Kidney (tissue), 14 donors: ENCODE results near the gene ASPG. TPM values are rescaled to one million over a fixed set of nuclear protein-coding genes. Genes with fewer than 3 reads are reported as not detected.

Source experiments
- DNase-seq, 5 donors: peaks; one replicate each; pipeline ENCODE4 v3.0.0-alpha.2; 2013 to 2020
- FAIRE-seq: peaks from 2 replicates; lab custom pipeline; 2012; peaks lifted over from hg19 to GRCh38; lab: Jason Lieb, UNC
- H3K27ac ChIP-seq, 2 donors: one replicate each; pipeline ENCODE4 v1.7.0; 2013; ENCODE audit warnings: low read depth in 2 of 2, low read length in 2 of 2, inconsistent platforms in 1 of 2
- H3K27me3 ChIP-seq: one replicate; pipeline ENCODE4 v1.7.1; 2013; ENCODE audit warnings: low read length, inconsistent platforms; ENCODE audit not compliant: control insufficient read depth, insufficient read depth
- H3K36me3 ChIP-seq, 3 donors: one replicate each; pipeline versions ENCODE4 v1.7.0 to v1.7.1; 2013; ENCODE audit warnings: low read length in 3 of 3, control low read depth in 1 of 3, inconsistent platforms in 1 of 3; ENCODE audit not compliant: insufficient read depth in 3 of 3, control insufficient read depth in 2 of 3
- H3K4me1 ChIP-seq, 3 donors: one replicate each; pipeline versions ENCODE4 v1.7.0 to v1.7.1; 2013; ENCODE audit warnings: low read length in 3 of 3, inconsistent platforms in 1 of 3, low read depth in 1 of 3; ENCODE audit not compliant: control insufficient read depth in 2 of 3, insufficient read depth in 2 of 3
- H3K4me3 ChIP-seq, 3 donors: one replicate each; pipeline versions ENCODE4 v1.7.0 to v1.8.1; 2013; ENCODE audit warnings: low read length in 3 of 3, control low read depth in 1 of 3, inconsistent platforms in 1 of 3
- H3K9ac ChIP-seq, 3 donors: one replicate each; pipeline versions ENCODE4 v1.7.0 to v1.7.1; 2013; ENCODE audit warnings: low read length in 3 of 3, control low read depth in 1 of 3, inconsistent platforms in 1 of 3
- H3K9me3 ChIP-seq, 3 donors: one replicate each; pipeline versions ENCODE4 v1.7.0 to v1.7.1; 2013; ENCODE audit warnings: low read length in 3 of 3, control low read depth in 1 of 3, inconsistent platforms in 1 of 3; ENCODE audit not compliant: control insufficient read depth in 2 of 3, insufficient read depth in 1 of 3
- intact Hi-C: fragments of 100-400 bp; cut with DNase I; formaldehyde crosslinking; loops from one replicate; pipeline ENCODE4 v1.11.1; 2022
- polyA plus RNA-seq: library from polyadenylated mRNA; stranded (reverse); fragments of 350-450 nt; fragmentation: Illumina TruSeq; extraction: RNeasy Lipid Tissue Mini Kit (QIAGEN cat#74804); gene quantifications from one replicate; pipeline ENCODE4 v1.2.3, GENCODE V29; 2014; ENCODE audit warnings: low read depth, low replicate concordance; ENCODE audit not compliant: insufficient read depth
- total RNA-seq: library from RNA; stranded (reverse); fragmentation: NEBNext Ultra II Directional; extraction: Animal tissue kit (Norgen Biotek cat#: 25700); gene quantifications from one replicate; pipeline ENCODE4 v1.2.1, GENCODE V29; 2021
- TF ChIP-seq, protein P1 (sequence below): IDR thresholded peaks from 3 replicates; pipeline ENCODE4 v1.5.1; 2012; ENCODE audit warnings: mild to moderate bottlenecking, moderate library complexity, borderline replicate concordance; ENCODE audit not compliant: insufficient read depth; ENCODE audit errors: extremely low read depth
- donor health status: control.
- donor health status: control.
- donor health status: control.
- donor health status: control.
- donor health status: control.
- donor health status: DM: yes; HTN: yes; CAD: no.
- donor health status: Normal renal cell carcinoma (clear cell type).

The ASPG gene
- total and polyA plus RNA-seq, 2 donors from 2014 or later, result 2.5 to 58.1 TPM

DNA sequence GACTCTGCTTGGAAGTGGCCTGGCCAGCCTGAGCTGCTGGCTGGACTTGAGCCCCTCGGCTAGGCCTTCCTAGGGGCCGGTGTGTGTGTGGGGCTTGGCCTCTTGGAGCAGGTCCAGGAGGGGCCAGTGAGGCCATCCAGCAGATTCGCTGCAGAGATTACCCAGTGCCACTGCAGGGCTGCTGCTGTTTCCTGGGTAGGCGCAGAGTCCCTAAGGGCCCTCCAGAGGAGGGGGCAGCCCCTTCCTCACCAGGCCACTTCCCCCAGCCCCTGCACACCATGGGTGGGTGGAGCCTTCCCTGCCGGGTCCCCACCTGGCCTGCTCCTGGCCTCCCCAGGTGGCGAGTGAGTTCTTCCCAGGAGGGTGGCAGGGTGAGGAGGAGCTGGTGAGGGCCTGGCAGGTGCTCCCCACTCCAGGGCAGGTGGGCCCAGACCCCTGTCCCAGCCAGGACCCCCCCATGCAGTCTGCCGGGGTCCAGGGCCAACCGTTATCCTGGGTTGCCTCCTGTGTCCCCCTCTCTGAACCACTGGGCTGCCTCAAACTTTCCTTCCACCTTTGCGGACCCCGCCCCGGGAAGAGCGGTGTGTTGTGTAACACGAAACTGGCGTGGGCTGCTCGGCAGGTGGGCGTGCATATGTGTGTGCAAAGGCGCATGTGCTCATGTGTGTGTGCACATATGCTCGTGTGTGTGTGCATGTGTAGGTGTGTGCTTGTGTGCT, 25.1 kb downstream of the ASPG start:
- no peak overlapping the region for H3K9ac ChIP-seq
- H3K9me3 ChIP-seq, result no peaks in the 10 kb centered on the region
- H3K36me3 ChIP-seq, result no peaks in the 10 kb centered on the region
- no peak overlapping the region for H3K4me3 ChIP-seq
- H3K4me1 ChIP-seq, result no peaks in the 10 kb centered on the region
- TF ChIP-seq, protein P1, sequence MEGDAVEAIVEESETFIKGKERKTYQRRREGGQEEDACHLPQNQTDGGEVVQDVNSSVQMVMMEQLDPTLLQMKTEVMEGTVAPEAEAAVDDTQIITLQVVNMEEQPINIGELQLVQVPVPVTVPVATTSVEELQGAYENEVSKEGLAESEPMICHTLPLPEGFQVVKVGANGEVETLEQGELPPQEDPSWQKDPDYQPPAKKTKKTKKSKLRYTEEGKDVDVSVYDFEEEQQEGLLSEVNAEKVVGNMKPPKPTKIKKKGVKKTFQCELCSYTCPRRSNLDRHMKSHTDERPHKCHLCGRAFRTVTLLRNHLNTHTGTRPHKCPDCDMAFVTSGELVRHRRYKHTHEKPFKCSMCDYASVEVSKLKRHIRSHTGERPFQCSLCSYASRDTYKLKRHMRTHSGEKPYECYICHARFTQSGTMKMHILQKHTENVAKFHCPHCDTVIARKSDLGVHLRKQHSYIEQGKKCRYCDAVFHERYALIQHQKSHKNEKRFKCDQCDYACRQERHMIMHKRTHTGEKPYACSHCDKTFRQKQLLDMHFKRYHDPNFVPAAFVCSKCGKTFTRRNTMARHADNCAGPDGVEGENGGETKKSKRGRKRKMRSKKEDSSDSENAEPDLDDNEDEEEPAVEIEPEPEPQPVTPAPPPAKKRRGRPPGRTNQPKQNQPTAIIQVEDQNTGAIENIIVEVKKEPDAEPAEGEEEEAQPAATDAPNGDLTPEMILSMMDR, result no peak
- DNase-seq, result peak in 2 of 5 donors; percentile 0 to 53
- peaks cover under 1% of the 10 kb centered on the region for H3K27me3 ChIP-seq
- intact Hi-C loops, result no loop called here
- H3K27ac ChIP-seq, result no peak overlapping the region
- no peak for FAIRE-seq

DNA sequence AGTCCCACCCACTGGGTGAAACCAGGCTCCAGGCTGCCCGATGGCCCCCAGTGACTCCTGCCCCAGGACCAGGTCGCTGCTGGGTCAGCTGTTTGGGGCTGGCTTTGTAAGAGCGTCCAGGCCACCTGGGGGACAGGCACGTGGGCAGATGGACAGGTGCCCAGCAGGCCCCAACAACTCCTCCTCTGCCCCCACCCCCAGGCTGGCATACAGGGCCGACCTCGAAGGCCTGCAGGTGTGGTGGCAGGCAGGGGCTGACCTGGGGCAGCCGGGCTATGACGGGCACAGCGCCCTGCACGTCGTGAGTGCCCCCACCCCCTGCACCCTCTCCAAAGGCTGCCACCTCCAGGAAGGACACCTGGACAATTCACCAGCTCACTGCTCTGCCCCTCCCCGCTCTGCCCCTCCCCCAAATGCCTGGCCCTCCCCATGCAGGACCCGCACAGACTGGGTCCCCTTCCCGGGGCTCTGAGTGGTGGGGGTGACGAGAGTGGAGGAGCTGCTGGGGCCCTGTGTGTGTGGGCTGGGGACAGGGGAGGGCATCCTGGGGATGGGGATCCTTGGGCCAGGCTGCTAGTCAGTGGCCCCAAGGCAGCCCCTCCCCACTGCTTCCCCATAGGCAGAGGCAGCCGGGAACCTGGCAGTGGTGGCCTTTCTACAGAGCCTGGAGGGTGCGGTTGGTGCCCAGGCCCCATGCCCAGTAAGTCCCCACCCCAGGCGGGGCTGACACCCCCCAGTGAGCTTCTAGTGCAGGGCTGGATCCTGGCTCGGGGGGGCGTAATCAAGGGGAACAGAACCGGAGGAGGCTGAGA, 26.0 kb downstream of the ASPG start:
- DNase-seq, result peak in 3 of 5 donors; percentile 0 to 70 (median 50)
- peaks cover 0 to 2% (median 0%) of the 10 kb centered on the region in 3 donors for H3K4me1 ChIP-seq

DNA sequence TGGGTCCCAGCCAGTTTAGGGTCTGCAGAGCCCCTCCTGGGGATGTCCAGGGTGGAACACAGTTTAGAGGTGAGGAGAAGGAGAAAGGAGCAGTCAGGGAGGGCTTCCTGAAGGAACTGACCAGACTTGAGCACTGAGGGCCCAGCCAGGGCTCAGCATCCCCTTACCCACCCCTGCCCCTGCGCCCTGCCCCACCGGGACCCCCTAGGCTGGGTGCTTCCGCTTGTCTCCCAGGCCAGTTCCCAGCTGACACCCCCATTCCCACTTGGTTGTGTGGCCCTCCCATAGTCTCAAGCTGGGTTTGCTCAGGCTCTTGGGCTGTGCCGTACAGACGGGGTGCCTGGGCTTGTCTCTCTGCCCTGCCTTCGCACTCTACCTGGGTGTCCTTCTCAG, 26.6 kb downstream of the ASPG start:
- H3K9me3 ChIP-seq, result no peaks in the 10 kb centered on the region
- peaks cover 0 to 2% (median 0%) of the 10 kb centered on the region in 3 donors for H3K4me1 ChIP-seq
- H3K27me3 ChIP-seq, result peaks cover 2% of the 10 kb centered on the region
- H3K36me3 ChIP-seq, result no peaks in the 10 kb centered on the region
- H3K4me3 ChIP-seq, result no peak overlapping the region
- no peak for FAIRE-seq
- intact Hi-C loops, result no loop called here
- TF ChIP-seq, protein P1, result no peak
- no peak overlapping the region for H3K27ac ChIP-seq
- H3K9ac ChIP-seq, result no peak overlapping the region
- DNase-seq, result peak in 1 of 5 donors; percentile 50

More for the DNA sequence above, 26.0 kb downstream of the ASPG start:
- Histone ChIP-seq H3K9ac (no peak overlapping the region), H3K4me3 (no peak overlapping the region), H3K27me3 (peaks cover 2% of the 10 kb centered on the region), H3K9me3 (no peaks in the 10 kb centered on the region), H3K36me3 (no peaks in the 10 kb centered on the region), H3K27ac (no peak overlapping the region)
- TF ChIP-seq, protein P1, result no peak
- intact Hi-C loops, result no loop called here
- FAIRE-seq, result no peak
